ENCODE data around the gene CACNA1C. TPM values are rescaled to one million over a fixed set of nuclear protein-coding genes. Genes with fewer than 3 reads are reported as not detected.

Gene CACNA1C
- polyA plus RNA-seq (2012; ENCODE audit: low read depth, missing spikeins), result 0.13 TPM

GRCh38 chr12:2052826-2053678 lies at the start of gene CACNA1C:
TSS of gene CACNA1C (plus strand) at chr12:2052987. CDS start at chr12:2053563, 576 bp downstream.
- FAIRE-seq, result no peak
- DNase-seq (ENCODE audit: insufficient read length, low spot score), result peak; percentile 51

GRCh38 chr12:2003676-2004112 lies 49.1 kb upstream of the CACNA1C start:
- TF ChIP-seq TAF1 (IDR thresholded peaks at IDR 0.05; ENCODE audit: low read depth, low read length), result no peak
- no peak for TF ChIP-seq SPI1 (IDR thresholded peaks at IDR 0.05; ENCODE audit: low read depth, low read length)
- no peak for TF ChIP-seq PAX5 (IDR thresholded peaks at IDR 0.05; ENCODE audit: insufficient read depth, low read length, severe bottlenecking)
- TF ChIP-seq POU2F2 (IDR thresholded peaks at IDR 0.05; ENCODE audit: low read depth, low read length), result no peak
- no peak; the same call in 1 of the 2 replicates for TF ChIP-seq POLR2A (IDR thresholded peaks at IDR 0.05; ENCODE audit: low read depth, low read length)
- TF ChIP-seq POLR2AphosphoS5 (IDR thresholded peaks at IDR 0.05; ENCODE audit: low read depth, low read length), result no peak; the same call in 1 of the 2 replicates
- DNase-seq (ENCODE audit: insufficient read length, low spot score) (peak; percentile 5), FAIRE-seq (peak; percentile 23)

More at GRCh38 chr12:2052826-2053678, at the start of gene CACNA1C:
- TF ChIP-seq TAF1 (IDR thresholded peaks at IDR 0.05; ENCODE audit: low read depth, low read length) (no peak), SPI1 (IDR thresholded peaks at IDR 0.05; ENCODE audit: low read depth, low read length) (no peak), PAX5 (IDR thresholded peaks at IDR 0.05; ENCODE audit: insufficient read depth, low read length, severe bottlenecking) (no peak), POU2F2 (IDR thresholded peaks at IDR 0.05; ENCODE audit: low read depth, low read length) (no peak), POLR2AphosphoS5 (IDR thresholded peaks at IDR 0.05; ENCODE audit: low read depth, low read length) (no peak), POLR2A (IDR thresholded peaks at IDR 0.05; ENCODE audit: low read depth, low read length) (no peak)

DNA sequence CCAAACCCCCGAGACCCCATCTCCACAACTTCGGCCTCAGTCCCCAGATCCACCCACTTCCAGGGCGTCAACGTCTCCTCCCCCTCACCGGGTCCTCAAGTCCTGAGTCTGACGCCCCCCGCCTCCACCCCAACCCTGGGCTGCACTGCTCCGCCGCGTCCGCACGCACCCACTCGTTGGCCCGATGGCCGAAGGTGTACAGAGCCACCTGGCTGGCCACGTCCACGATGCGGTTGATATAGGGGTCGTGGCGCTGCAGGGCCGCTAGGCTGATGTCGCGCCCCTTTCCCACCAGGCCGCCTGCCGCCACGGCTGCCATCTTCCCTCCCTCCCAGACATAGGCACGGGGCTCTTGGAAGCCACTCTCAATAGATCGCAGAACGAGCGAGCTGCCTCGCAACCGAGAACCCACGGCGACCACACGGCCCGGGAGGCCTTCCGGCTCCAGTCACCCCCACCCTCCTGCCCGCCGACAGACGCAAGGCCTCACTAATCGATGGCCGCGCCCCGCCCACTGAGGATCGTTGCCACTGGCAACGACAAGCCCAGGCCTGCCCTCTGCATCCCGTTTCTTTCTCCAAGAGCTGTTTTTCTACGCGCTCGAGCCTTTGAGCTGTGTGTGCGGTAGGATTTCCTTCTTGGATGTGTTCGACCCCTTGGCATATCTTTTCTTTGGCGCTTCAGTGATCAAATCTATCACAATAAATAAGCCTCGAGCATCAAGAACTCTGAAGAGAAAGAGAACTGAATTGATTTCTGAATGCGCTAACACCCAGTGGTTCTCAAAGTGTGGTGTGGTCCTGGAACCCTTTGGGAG lies 48.5 kb upstream of the CACNA1C start, which contains the start of gene DCP1B:
TSS of gene DCP1B (minus strand) at position 345 of the 817 bp plus-strand sequence. CDS start at position 319, 26 bp downstream.
- DNase-seq (ENCODE audit: insufficient read length, low spot score) (peak; percentile 78), FAIRE-seq (peak; percentile 100)
- TF ChIP-seq POLR2AphosphoS5 (IDR thresholded peaks at IDR 0.05; ENCODE audit: low read depth, low read length) (peak; percentile 80), POLR2A (IDR thresholded peaks at IDR 0.05; ENCODE audit: low read depth, low read length) (peak; percentile 87), POU2F2 (IDR thresholded peaks at IDR 0.05; ENCODE audit: low read depth, low read length) (no peak), SPI1 (IDR thresholded peaks at IDR 0.05; ENCODE audit: low read depth, low read length) (no peak), TAF1 (IDR thresholded peaks at IDR 0.05; ENCODE audit: low read depth, low read length) (peak; percentile 78), PAX5 (IDR thresholded peaks at IDR 0.05; ENCODE audit: insufficient read depth, low read length, severe bottlenecking) (no peak)

GRCh38 chr12:2008677-2009076 lies 44.1 kb upstream of the CACNA1C start:
- DNase-seq (ENCODE audit: insufficient read length, low spot score) (no peak), FAIRE-seq (no peak)
- no peak for TF ChIP-seq PAX5 (IDR thresholded peaks at IDR 0.05; ENCODE audit: insufficient read depth, low read length, severe bottlenecking)
- no peak for TF ChIP-seq POU2F2 (IDR thresholded peaks at IDR 0.05; ENCODE audit: low read depth, low read length)
- no peak for TF ChIP-seq POLR2A (IDR thresholded peaks at IDR 0.05; ENCODE audit: low read depth, low read length)
- no peak for TF ChIP-seq POLR2AphosphoS5 (IDR thresholded peaks at IDR 0.05; ENCODE audit: low read depth, low read length)
- TF ChIP-seq TAF1 (IDR thresholded peaks at IDR 0.05; ENCODE audit: low read depth, low read length), result no peak
- TF ChIP-seq SPI1 (IDR thresholded peaks at IDR 0.05; ENCODE audit: low read depth, low read length), result no peak

- TF ChIP-seq POLR2AphosphoS5 (IDR thresholded peaks at IDR 0.05; ENCODE audit: low read depth, low read length) (no peak), SPI1 (IDR thresholded peaks at IDR 0.05; ENCODE audit: low read depth, low read length) (no peak), PAX5 (IDR thresholded peaks at IDR 0.05; ENCODE audit: insufficient read depth, low read length, severe bottlenecking) (no peak), TAF1 (IDR thresholded peaks at IDR 0.05; ENCODE audit: low read depth, low read length) (no peak), POU2F2 (IDR thresholded peaks at IDR 0.05; ENCODE audit: low read depth, low read length) (no peak), POLR2A (IDR thresholded peaks at IDR 0.05; ENCODE audit: low read depth, low read length) (no peak)
- FAIRE-seq (no peak), DNase-seq (ENCODE audit: insufficient read length, low spot score) (no peak)
Measured at GRCh38 chr12:2009623-2010022, 43.2 kb upstream of the CACNA1C start.

DNA sequence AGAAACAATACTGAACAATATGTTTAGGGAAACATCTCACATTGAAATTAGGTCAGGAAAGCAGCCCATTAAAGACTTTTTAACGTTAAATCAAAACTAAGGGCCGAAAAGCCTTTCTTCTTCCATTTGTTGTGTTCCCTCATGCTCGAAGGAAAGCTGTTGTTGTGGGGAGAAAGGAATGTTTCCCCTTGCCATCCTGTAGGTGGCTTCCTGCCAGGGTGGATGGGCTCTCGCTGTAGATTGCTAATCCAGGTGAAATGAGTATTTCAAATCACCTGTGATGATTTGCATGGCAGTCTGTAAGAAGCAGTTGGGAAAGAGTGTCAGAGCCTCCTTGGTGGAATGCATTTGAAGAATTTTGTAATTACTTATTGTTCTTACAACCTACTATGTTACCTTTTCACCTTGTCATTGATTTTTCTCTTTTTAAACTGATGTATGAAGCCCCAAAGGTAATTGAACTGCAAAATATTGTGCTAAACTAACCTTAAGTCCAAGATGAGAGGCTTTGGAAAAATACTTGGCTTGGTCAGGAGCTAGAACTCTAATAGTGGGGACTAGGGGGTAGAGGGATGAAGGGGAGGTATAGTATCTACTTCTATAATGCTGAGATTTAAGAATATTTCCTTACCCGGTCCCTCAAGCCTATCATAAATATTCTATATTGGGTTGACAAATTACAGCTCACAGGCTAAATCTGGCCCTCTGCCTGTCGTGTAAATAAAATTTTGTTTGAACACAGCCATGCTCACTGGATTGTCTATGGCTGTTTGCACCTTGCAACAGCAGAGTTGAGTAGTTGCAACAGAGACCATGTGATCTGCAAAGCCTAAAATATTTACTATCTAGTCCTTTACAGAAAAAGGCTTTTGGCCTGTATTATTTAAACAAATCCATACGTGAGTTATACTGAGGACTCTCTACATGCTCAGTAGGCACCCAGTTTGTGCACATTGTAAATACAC lies 40.9 kb upstream of the CACNA1C start:
- TF ChIP-seq PAX5 (IDR thresholded peaks at IDR 0.05; ENCODE audit: insufficient read depth, low read length, severe bottlenecking) (no peak), SPI1 (IDR thresholded peaks at IDR 0.05; ENCODE audit: low read depth, low read length) (no peak), POLR2AphosphoS5 (IDR thresholded peaks at IDR 0.05; ENCODE audit: low read depth, low read length) (no peak), TAF1 (IDR thresholded peaks at IDR 0.05; ENCODE audit: low read depth, low read length) (no peak), POLR2A (IDR thresholded peaks at IDR 0.05; ENCODE audit: low read depth, low read length) (no peak), POU2F2 (IDR thresholded peaks at IDR 0.05; ENCODE audit: low read depth, low read length) (no peak)
- DNase-seq (ENCODE audit: insufficient read length, low spot score) (no peak), FAIRE-seq (no peak)

DNA sequence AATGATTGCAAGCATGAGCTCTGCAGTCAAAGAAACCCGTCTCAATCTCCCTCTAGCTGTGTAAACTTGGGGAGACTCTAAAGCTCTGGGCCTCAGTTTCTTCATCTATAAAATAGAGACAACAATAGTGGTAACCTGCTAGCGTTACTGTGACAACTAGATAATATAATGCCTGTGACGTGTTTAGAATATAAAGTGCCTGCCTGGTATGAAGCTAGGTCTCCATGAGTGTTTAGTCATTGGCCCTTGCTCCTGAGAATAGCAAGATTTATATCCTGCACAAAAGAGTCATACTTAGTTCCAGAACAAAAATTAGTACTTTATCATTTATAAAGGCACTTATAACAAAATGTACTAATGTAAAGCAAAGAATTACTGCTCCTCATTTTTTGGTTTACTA lies 39.7 kb upstream of the CACNA1C start:
- FAIRE-seq (no peak), DNase-seq (ENCODE audit: insufficient read length, low spot score) (no peak)
- no peak for TF ChIP-seq TAF1 (IDR thresholded peaks at IDR 0.05; ENCODE audit: low read depth, low read length)
- TF ChIP-seq POLR2AphosphoS5 (IDR thresholded peaks at IDR 0.05; ENCODE audit: low read depth, low read length), result no peak
- TF ChIP-seq POU2F2 (IDR thresholded peaks at IDR 0.05; ENCODE audit: low read depth, low read length), result no peak
- TF ChIP-seq POLR2A (IDR thresholded peaks at IDR 0.05; ENCODE audit: low read depth, low read length), result no peak
- no peak for TF ChIP-seq SPI1 (IDR thresholded peaks at IDR 0.05; ENCODE audit: low read depth, low read length)
- TF ChIP-seq PAX5 (IDR thresholded peaks at IDR 0.05; ENCODE audit: insufficient read depth, low read length, severe bottlenecking), result no peak

Measured in GM12891 (cell line).